H1 (cell line): ENCODE results near the gene CREB1. TPM values are rescaled to one million over a fixed set of nuclear protein-coding genes. Genes with fewer than 3 reads are reported as not detected.

Source experiments
- CTCF ChIA-PET: fragments of 300-600 bp; sonication (Branson Sonifier 250); formaldehyde crosslinking; loops from one replicate; lab custom pipeline; 2021; ENCODE audit not compliant: partially characterized antibody; lab: Charles Lee
- POLR2A ChIA-PET: fragments of 300-600 bp; sonication (Branson Sonifier 250); formaldehyde crosslinking; loops from one replicate; lab custom pipeline; 2021; ENCODE audit warnings: inconsistent platforms; ENCODE audit not compliant: partially characterized antibody; lab: Charles Lee
- DNase-seq, 2 experiments: peaks; one replicate each; pipeline versions ENCODE4 v3.0.0 to v3.0.0-alpha.2; 2010 to 2022; ENCODE audit warnings: low spot score in 2 of 2, low read depth in 1 of 2, mixed read lengths in 1 of 2
- FAIRE-seq: peaks from 2 replicates; lab custom pipeline; 2011; peaks lifted over from hg19 to GRCh38; lab: Jason Lieb, UNC
- H2AFZ ChIP-seq: 2 replicates; pipeline ENCODE4 v1.8.1; 2012; ENCODE audit warnings: low read length, inconsistent platforms
- H2AK5ac ChIP-seq: 2 replicates; pipeline ENCODE4 v1.6.1; 2013; ENCODE audit warnings: low read depth, low read length
- H2BK120ac ChIP-seq: replicated peaks from 2 replicates; pipeline ENCODE3; 2013; ENCODE audit warnings: low read depth, low read length, inconsistent platforms
- H2BK12ac ChIP-seq: 2 replicates; pipeline ENCODE4 v1.6.1; 2013; ENCODE audit warnings: low read depth, low read length
- H2BK15ac ChIP-seq: 2 replicates; pipeline ENCODE4 v1.6.1; 2013; ENCODE audit warnings: low read length
- H2BK20ac ChIP-seq: 2 replicates; pipeline ENCODE4 v1.6.1; 2013; ENCODE audit warnings: low read length
- H2BK5ac ChIP-seq: 2 replicates; pipeline ENCODE4 v1.6.1; 2013; ENCODE audit warnings: low read depth, low read length
- H3K14ac ChIP-seq: 2 replicates; pipeline ENCODE4 v1.6.1; 2013; ENCODE audit warnings: inconsistent platforms; ENCODE audit not compliant: insufficient read length
- H3K18ac ChIP-seq: 2 replicates; pipeline ENCODE4 v1.6.1; 2013; ENCODE audit warnings: low read length; ENCODE audit errors: extremely low read depth
- H3K23ac ChIP-seq: 2 replicates; pipeline ENCODE4 v1.6.1; 2013; ENCODE audit warnings: inconsistent platforms; ENCODE audit not compliant: insufficient read length
- H3K23me2 ChIP-seq: 2 replicates; pipeline ENCODE4 v1.6.1; 2013; ENCODE audit warnings: low read depth, low read length
- H3K27ac ChIP-seq: 2 replicates; pipeline ENCODE4 v1.6.1; 2011; ENCODE audit warnings: low read depth, low read length, inconsistent platforms
- H3K27me3 ChIP-seq, 4 experiments: replicated peaks in 1 of 4; 1 replicate in 1 of 4; 2 replicates in 3 of 4; pipeline versions ENCODE4 v1.6.1 to v1.8.1; 2011 to 2013; ENCODE audit warnings: low read length in 3 of 4, mild to moderate bottlenecking in 3 of 4, inconsistent platforms in 2 of 4, mixed read lengths in 2 of 4, moderate library complexity in 1 of 4; ENCODE audit not compliant: control insufficient read depth in 3 of 4, insufficient read depth in 3 of 4; ENCODE audit errors: extremely low read depth in 1 of 4
- H3K36me3 ChIP-seq, 4 experiments: 2 replicates each; pipeline versions ENCODE4 v1.6.1 to v1.8.1; 2011 to 2013; ENCODE audit warnings: mild to moderate bottlenecking in 4 of 4, low read length in 3 of 4, moderate library complexity in 2 of 4, control low read depth in 1 of 4, inconsistent platforms in 1 of 4; ENCODE audit not compliant: insufficient read depth in 4 of 4, control insufficient read depth in 2 of 4
- H3K4ac ChIP-seq: replicated peaks from 2 replicates; pipeline ENCODE3; 2013; ENCODE audit warnings: low read length, low read depth, mixed read lengths, inconsistent platforms; ENCODE audit not compliant: insufficient read length
- H3K4me1 ChIP-seq, 4 experiments: replicated peaks in 1 of 4; 1 replicate in 1 of 4; 2 replicates in 3 of 4; pipeline versions ENCODE4 v1.6.1 to v1.8.1; 2011 to 2013; ENCODE audit warnings: low read length in 3 of 4, inconsistent platforms in 2 of 4, mixed read lengths in 1 of 4; ENCODE audit not compliant: insufficient read depth in 4 of 4, control insufficient read depth in 3 of 4
- H3K4me2 ChIP-seq, 2 experiments: 2 replicates each; pipeline versions ENCODE4 v1.6.1 to v1.8.1; 2011 to 2013; ENCODE audit warnings: low read depth in 2 of 2, low read length in 2 of 2, control low read depth in 1 of 2, inconsistent platforms in 1 of 2, mild to moderate bottlenecking in 1 of 2; ENCODE audit not compliant: insufficient read depth in 1 of 2
- H3K4me3 ChIP-seq, 4 experiments: fragments of 200-600, 300-600 bp in 1 of 4; sonication (generic), shearing (Covaris generic), sonication (Bioruptor Twin) in 1 of 4; 2 replicates each; pipeline versions ENCODE4 v1.5.1 to v1.8.1; 2011 to 2016; ENCODE audit warnings: low read length in 4 of 4, low read depth in 3 of 4, control low read depth in 2 of 4, inconsistent platforms in 2 of 4, mild to moderate bottlenecking in 2 of 4, mixed read lengths in 1 of 4, moderate library complexity in 1 of 4; ENCODE audit not compliant: insufficient read depth in 2 of 4; ENCODE audit errors: extremely low read depth in 1 of 4
- H3K56ac ChIP-seq: replicated peaks from 2 replicates; pipeline ENCODE3; 2013; ENCODE audit warnings: low read depth, mild to moderate bottlenecking, mixed read lengths, low read length, inconsistent platforms; ENCODE audit not compliant: insufficient read length
- H3K79me1 ChIP-seq: 2 replicates; pipeline ENCODE4 v1.6.1; 2013; ENCODE audit warnings: low read depth, low read length, control low read depth
- H3K79me2 ChIP-seq, 2 experiments: 2 replicates each; pipeline versions ENCODE4 v1.6.1 to v1.8.1; 2012 to 2013; ENCODE audit warnings: low read length in 2 of 2, mild to moderate bottlenecking in 2 of 2, inconsistent platforms in 1 of 2; ENCODE audit not compliant: insufficient read depth in 2 of 2, control insufficient read depth in 1 of 2
- H3K9ac ChIP-seq, 4 experiments: replicated peaks in 1 of 4; 1 replicate in 1 of 4; 2 replicates in 3 of 4; pipeline versions ENCODE4 v1.6.1 to v1.8.1; 2011 to 2013; ENCODE audit warnings: low read depth in 3 of 4, low read length in 3 of 4, control low read depth in 2 of 4, mild to moderate bottlenecking in 2 of 4, moderate library complexity in 2 of 4, inconsistent platforms in 1 of 4; ENCODE audit errors: extremely low read depth in 1 of 4
- H3K9me3 ChIP-seq, 2 experiments: 2 replicates each; pipeline versions ENCODE4 v1.6.1 to v1.8.1; 2012 to 2013; ENCODE audit warnings: mild to moderate bottlenecking in 2 of 2, moderate library complexity in 2 of 2, control low read depth in 1 of 2, inconsistent platforms in 1 of 2, low read depth in 1 of 2, low read length in 1 of 2, mixed read lengths in 1 of 2; ENCODE audit not compliant: insufficient read depth in 2 of 2
- H4K20me1 ChIP-seq, 2 experiments: replicated peaks in 1 of 2; 2 replicates each; pipeline versions ENCODE3 to v1.8.1; 2011 to 2013; ENCODE audit warnings: inconsistent platforms in 2 of 2, low read length in 2 of 2, mild to moderate bottlenecking in 1 of 2; ENCODE audit not compliant: insufficient read depth in 2 of 2, control insufficient read depth in 1 of 2
- H4K5ac ChIP-seq: 2 replicates; pipeline ENCODE4 v1.6.1; 2013; ENCODE audit warnings: low read length, low read depth, mixed read lengths, inconsistent platforms; ENCODE audit not compliant: insufficient read length
- H4K8ac ChIP-seq: 2 replicates; pipeline ENCODE4 v1.8.0; 2013; ENCODE audit warnings: mild to moderate bottlenecking, moderate library complexity, low read length, inconsistent platforms; ENCODE audit not compliant: insufficient read depth; ENCODE audit errors: extremely low read depth
- H4K91ac ChIP-seq: replicated peaks from 2 replicates; pipeline ENCODE3; 2013; ENCODE audit warnings: low read length, mixed read lengths, inconsistent platforms; ENCODE audit not compliant: insufficient read length
- BRCA1 ChIP-seq: IDR thresholded peaks from 2 replicates; pipeline ENCODE4 v1.6.1; 2012; ENCODE audit warnings: low read depth, low read length, improper control_type of control experiment
- CEBPB ChIP-seq: IDR thresholded peaks from 2 replicates; pipeline ENCODE4 v1.6.1; 2012; ENCODE audit warnings: low read depth, low read length
- CREB1 ChIP-seq: IDR thresholded peaks from 2 replicates; pipeline ENCODE4 v1.6.1; 2012; ENCODE audit warnings: inconsistent platforms
- CTBP2 ChIP-seq: IDR thresholded peaks from 2 replicates; pipeline ENCODE4 v1.7.0; 2011; ENCODE audit warnings: borderline replicate concordance, mild to moderate bottlenecking, moderate library complexity, mixed read lengths, low read length; ENCODE audit not compliant: insufficient read depth, insufficient read length
- EZH2 ChIP-seq: fragments of 200-600 bp; sonication (generic); IDR thresholded peaks from 2 replicates; pipeline ENCODE4 v1.7.1; 2012; ENCODE audit warnings: low read depth, mild to moderate bottlenecking, moderate library complexity, low read length, inconsistent platforms; ENCODE audit not compliant: severe bottlenecking
- JUND ChIP-seq: IDR thresholded peaks from 2 replicates; pipeline ENCODE4 v1.6.1; 2011; ENCODE audit warnings: mild to moderate bottlenecking, improper control_type of control experiment, low read length
- KDM5A ChIP-seq: fragments of 200-600 bp; IDR thresholded peaks from 2 replicates; pipeline ENCODE4 v1.7.1; 2012; ENCODE audit warnings: mild to moderate bottlenecking, low read length, inconsistent platforms, mixed read lengths
- NANOG ChIP-seq: IDR thresholded peaks from 2 replicates; pipeline ENCODE4 v1.6.1; 2011; ENCODE audit warnings: low read length, low read depth, mild to moderate bottlenecking, inconsistent platforms; ENCODE audit not compliant: insufficient read depth, poor library complexity, severe bottlenecking
- NRF1 ChIP-seq: IDR thresholded peaks from 2 replicates; pipeline ENCODE4 v1.6.1; 2011; ENCODE audit warnings: mild to moderate bottlenecking, low read depth, low read length, improper control_type of control experiment
- POLR2A ChIP-seq, 2 experiments: IDR thresholded peaks; 1 replicate in 1 of 2; 2 replicates in 1 of 2; pipeline ENCODE4 v1.6.1; 2011; ENCODE audit warnings: low read depth in 2 of 2, low read length in 2 of 2, mild to moderate bottlenecking in 2 of 2; ENCODE audit errors: control extremely low read depth in 1 of 2
- POLR2AphosphoS5 ChIP-seq: IDR thresholded peaks from 2 replicates; pipeline ENCODE4 v1.6.1; 2011; ENCODE audit warnings: low read depth, low read length
- RBBP5 ChIP-seq: IDR thresholded peaks from 2 replicates; pipeline ENCODE4 v1.7.1; 2012; ENCODE audit warnings: low read depth, mild to moderate bottlenecking, inconsistent platforms, low read length, moderate library complexity, borderline replicate concordance
- SIRT6 ChIP-seq: IDR thresholded peaks from one replicate; pipeline ENCODE4 v1.7.1; 2012; ENCODE audit warnings: low read length, inconsistent platforms
- SP4 ChIP-seq: IDR thresholded peaks from 2 replicates; pipeline ENCODE4 v1.6.1; 2012; ENCODE audit warnings: low read length, inconsistent platforms
- TAF7 ChIP-seq: optimal IDR thresholded peaks from 2 replicates; pipeline ENCODE3; 2011; ENCODE audit warnings: low read depth, mild to moderate bottlenecking, inconsistent platforms, low read length, moderate library complexity, borderline replicate concordance
- TEAD4 ChIP-seq: IDR thresholded peaks from 2 replicates; pipeline ENCODE4 v1.6.1; 2012; ENCODE audit warnings: low read depth, low read length, inconsistent platforms, mixed read lengths
- WGBS, 2 experiments: shearing (Covaris generic) in 1 of 2; methylation state at CpG; one replicate each; pipeline versions ENCODE4 v1.1.6 to v1.1.7; 2013 to 2015; ENCODE audit warnings: low lambda C conversion rate in 2 of 2, mixed read lengths in 2 of 2, inconsistent platforms in 1 of 2, low coverage in 1 of 2, missing lambda C conversion rate in 1 of 2; ENCODE audit not compliant: insufficient replicate concordance in 2 of 2, insufficient coverage in 1 of 2, insufficient read length in 1 of 2; ENCODE audit errors: extremely low coverage in 1 of 2, missing lambda C conversion rate in 1 of 2; 5-methylcytosine and 5-hydroxymethylcytosine counted together
- polyA plus RNA-seq, 7 experiments: library from polyadenylated mRNA; depleted of rRNA in 3 of 7; stranded (reverse) in 5 of 7; unstranded in 2 of 7; fragments of >200 nt in 5 of 7; fragments of 200-250 nt in 2 of 7; gene quantifications; 1 replicate in 5 of 7; 2 replicates in 1 of 7; 4 replicates in 1 of 7; pipeline versions ENCODE4 v1.2.1 to v1.2.3, GENCODE V29; 2011 to 2013; ENCODE audit warnings: missing spikeins in 2 of 7, mixed read lengths in 2 of 7
- total RNA-seq: library from RNA; stranded (reverse); fragmentation: NEBNext Ultra II Directional; extraction: Animal tissue kit (Norgen Biotek cat#: 25700); gene quantifications from 2 replicates; pipeline ENCODE4 v1.2.1, GENCODE V29; 2021

Gene CREB1
- total and polyA plus RNA-seq, 2 of the 8 experiments (the other 6 are each of a cell fraction or from before 2014, with no cell fraction given) = 46.3 to 99.0 TPM

GRCh38 chr2:207612714-207613113, 83.0 kb downstream of the CREB1 start:
- FAIRE-seq = no peak
- no peak overlapping the region for H3K18ac ChIP-seq
- no peak overlapping the region for H3K9ac ChIP-seq
- H3K36me3 ChIP-seq = peaks cover 11 to 47% (median 25%) of the 10 kb centered on the region in 4 experiments
- H2AK5ac ChIP-seq = no peak overlapping the region
- no peak overlapping the region for H3K4ac ChIP-seq
- H3K27ac ChIP-seq = no peak overlapping the region
- no peaks in the 10 kb centered on the region for H3K23me2 ChIP-seq
- H3K23ac ChIP-seq = no peak overlapping the region
- no peak overlapping the region for H3K4me2 ChIP-seq
- no peaks in the 10 kb centered on the region for H3K27me3 ChIP-seq
- no peak overlapping the region for H2BK120ac ChIP-seq
- no peak overlapping the region for H4K91ac ChIP-seq
- H2AFZ ChIP-seq = no peak overlapping the region
- H3K4me1 ChIP-seq = no peaks in the 10 kb centered on the region
- peaks cover 0 to 3% of the 10 kb centered on the region in 2 experiments for H4K20me1 ChIP-seq
- H3K79me2 ChIP-seq = no peaks in the 10 kb centered on the region; a peak in 1 of 4 replicates
- 88% methylated on average over 4 of the region's 4 CpGs; no CpG with 5 or more reads in 1 of the 2 experiments for WGBS, 2 experiments
- H3K56ac ChIP-seq = no peak overlapping the region
- 0 out of 2 replicates have a peak, but pooled peaks cover 3% of the 10 kb centered on the region for H3K79me1 ChIP-seq
- H4K8ac ChIP-seq = no peak overlapping the region
- H3K14ac ChIP-seq = no peak overlapping the region
- H4K5ac ChIP-seq = no peak overlapping the region
- no peaks in the 10 kb centered on the region for H3K9me3 ChIP-seq
- H3K4me3 ChIP-seq = no peak overlapping the region
- DNase-seq = no peak
- POLR2A ChIA-PET = interaction anchor here (0.5 to 0.9 kb wide), 2 partner anchors 10 to 814 kb away, joined by 3 read pairs; no protein-coding TSS in a partner anchor
- no peak overlapping the region for H2BK15ac ChIP-seq
- no peak overlapping the region for H2BK12ac ChIP-seq
- no peak overlapping the region for H2BK5ac ChIP-seq
- H2BK20ac ChIP-seq = no peak overlapping the region
- CTCF ChIA-PET = interaction anchor here (0.6 to 2.9 kb wide), 4 partner anchors 14 to 428 kb away, joined by 3 to 8 read pairs (median 4); no protein-coding TSS in a partner anchor
- TF ChIP-seq POLR2AphosphoS5 (no peak), POLR2A (IDR thresholded peaks at IDR 0.05; ENCODE audit: control extremely low read depth in 1 of 2, low read depth in 2 of 2, low read length in 2 of 2) (no peak), CTBP2 (no peak), KDM5A (no peak), JUND (no peak), CREB1 (no peak), TEAD4 (no peak), EZH2 (no peak), SP4 (no peak), TAF7 (no peak), NANOG (no peak), NRF1 (no peak), SIRT6 (no peak), CEBPB (no peak), BRCA1 (no peak), RBBP5 (no peak)
